ENCODE data around the gene RBM41. TPM values are rescaled to one million over a fixed set of nuclear protein-coding genes. Genes with fewer than 3 reads are reported as not detected.
"Not testable (repeated sequence)": the region's sequence is repeated elsewhere in the genome, so short reads cannot be mapped to it uniquely, and the experiment has no call there.

Gene RBM41
- total and polyA plus RNA-seq, 5 experiments from 2014 or later: 7.6 to 22.3 (median 16.3) TPM

DNA sequence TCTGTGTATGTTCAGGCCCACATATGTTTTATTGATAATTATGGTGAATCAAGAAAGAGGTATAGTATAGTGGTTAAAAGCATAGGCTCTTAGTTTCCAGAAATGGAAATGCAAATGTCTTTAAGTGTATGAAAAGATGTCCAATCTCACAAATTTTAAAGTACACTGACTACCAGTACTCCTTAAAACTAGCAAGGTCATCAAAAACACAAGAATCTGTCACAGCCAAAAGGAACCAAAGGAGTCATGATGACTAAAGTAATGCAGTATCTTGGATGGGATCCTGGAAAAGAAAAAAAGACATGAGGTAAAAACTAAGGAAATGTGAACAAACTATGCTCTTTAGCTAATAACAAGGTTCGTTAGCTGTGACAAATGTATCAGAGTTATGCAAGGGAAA lies 661 bp upstream of the RBM41 start:
- peaks cover 9 to 24% (median 16%) of the 10 kb centered on the region in 3 donors for H3K36me3 Mint-ChIP-seq
- ATAC-seq: no peak
- POLR2A ChIA-PET: interaction anchor here (1.4 kb wide), 1 partner anchor 36 kb away, joined by 4 read pairs; no protein-coding TSS in a partner anchor

DNA sequence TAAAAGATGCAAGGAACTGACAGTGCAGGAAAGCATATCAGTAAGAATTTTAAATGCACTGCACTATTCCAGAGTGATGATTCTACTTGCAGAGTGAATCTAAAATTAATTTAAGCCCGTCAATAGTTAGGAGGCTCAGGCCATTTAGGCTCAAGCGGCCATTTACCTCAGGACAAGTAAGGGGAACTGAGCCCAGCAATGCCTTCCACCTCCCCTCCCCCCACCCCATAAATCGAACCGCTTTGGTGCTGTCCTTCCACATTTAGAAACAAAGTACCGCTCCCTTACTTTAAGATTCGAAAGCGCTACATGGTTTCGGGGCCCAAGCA lies 665 bp downstream of the RBM41 start:
- no peak for ATAC-seq
- POLR2A ChIA-PET: interaction anchor here (1.4 kb wide), 2 partner anchors 38 to 657 kb away, joined by 4 read pairs; partner anchors contain the start of gene TSC22D3
- Mint-ChIP-seq H3K9me3 (peaks cover 0 to 2% (median 0%) of the 10 kb centered on the region in 9 donors), H3K27ac (peak overlapping the region in 6 of 10 donors; percentile 40 to 99 (median 77)), H3K36me3 (peaks cover 20 to 37% (median 23%) of the 10 kb centered on the region in 3 donors), H3K4me1 (peaks cover 23 to 42% (median 40%) of the 10 kb centered on the region in 4 donors), H3K4me3 (peak overlapping the region; percentile 97 to 100 (median 99)), H3K27me3 (no peaks in the 10 kb centered on the region)
- no peak for DNase-seq

More for the DNA sequence above, 661 bp upstream of the RBM41 start:
- Mint-ChIP-seq H3K27ac (peak overlapping the region; percentile 95 to 99 (median 98)), H3K4me3 (peak overlapping the region; percentile 97 to 100 (median 99)), H3K27me3 (no peaks in the 10 kb centered on the region), H3K9me3 (peaks cover 0 to 2% (median 0%) of the 10 kb centered on the region in 9 donors), H3K4me1 (peaks cover 16 to 31% (median 29%) of the 10 kb centered on the region in 4 donors)
- no peak for DNase-seq

DNA sequence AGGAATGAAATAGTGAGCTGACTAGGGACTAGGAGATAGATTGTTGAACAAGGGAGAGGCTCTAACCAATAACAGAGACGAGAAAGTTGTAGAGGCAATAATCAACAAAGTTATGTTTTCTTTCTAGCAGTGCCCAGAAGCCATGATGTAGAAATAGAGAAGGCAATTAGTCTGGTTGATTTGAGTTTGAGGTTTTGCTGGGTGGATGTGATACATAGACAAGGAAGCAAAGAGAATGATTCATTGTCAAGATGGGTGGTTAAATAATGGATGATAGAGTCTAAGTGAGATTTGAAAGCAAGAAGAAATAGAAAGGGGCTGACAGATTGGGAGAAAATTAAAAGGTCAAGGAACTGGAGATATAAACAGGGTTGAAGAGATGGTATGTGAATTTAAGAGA lies 11.2 kb downstream of the RBM41 start:
- H3K36me3 Mint-ChIP-seq: peaks cover 5 to 56% (median 20%) of the 10 kb centered on the region in 3 donors
- no peak for DNase-seq
- H3K9me3 Mint-ChIP-seq: peaks cover 0 to 1% (median 0%) of the 10 kb centered on the region in 9 donors
- peak overlapping the region in 5 of 10 donors; percentile 3 to 74 (median 43) for H3K27ac Mint-ChIP-seq
- no peaks in the 10 kb centered on the region for H3K27me3 Mint-ChIP-seq
- H3K4me3 Mint-ChIP-seq: no peak overlapping the region
- POLR2A ChIA-PET: no interaction called here
- ATAC-seq: no peak
- peaks cover 12 to 29% (median 24%) of the 10 kb centered on the region in 4 donors for H3K4me1 Mint-ChIP-seq

DNA sequence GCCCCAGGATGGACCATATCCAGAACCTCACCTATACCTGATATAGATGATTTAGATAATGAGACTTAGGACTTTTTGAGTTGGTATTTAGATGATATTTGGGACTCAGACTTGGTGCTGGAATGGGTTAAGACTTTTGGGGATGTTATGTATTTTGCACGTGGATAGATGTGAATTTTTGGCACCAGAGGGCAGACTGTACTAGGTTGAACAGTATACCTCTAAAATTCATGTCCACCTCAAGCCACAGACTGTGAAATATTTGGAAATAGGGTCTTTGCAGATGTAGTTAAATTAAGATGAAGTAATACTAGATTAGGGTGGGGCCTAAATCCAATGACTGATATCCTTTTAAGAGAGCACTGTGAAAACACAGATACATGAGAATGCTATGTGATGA lies 15.6 kb downstream of the RBM41 start:
- H3K4me1 Mint-ChIP-seq: peaks cover 8 to 24% (median 10%) of the 10 kb centered on the region in 4 donors
- no peak overlapping the region for H3K4me3 Mint-ChIP-seq
- no peak overlapping the region for H3K27ac Mint-ChIP-seq
- no peaks in the 10 kb centered on the region for H3K27me3 Mint-ChIP-seq
- ATAC-seq (no peak), DNase-seq (no peak)
- POLR2A ChIA-PET: no interaction called here
- no peaks in the 10 kb centered on the region for H3K9me3 Mint-ChIP-seq
- peaks cover 0 to 55% (median 14%) of the 10 kb centered on the region in 3 donors for H3K36me3 Mint-ChIP-seq

DNA sequence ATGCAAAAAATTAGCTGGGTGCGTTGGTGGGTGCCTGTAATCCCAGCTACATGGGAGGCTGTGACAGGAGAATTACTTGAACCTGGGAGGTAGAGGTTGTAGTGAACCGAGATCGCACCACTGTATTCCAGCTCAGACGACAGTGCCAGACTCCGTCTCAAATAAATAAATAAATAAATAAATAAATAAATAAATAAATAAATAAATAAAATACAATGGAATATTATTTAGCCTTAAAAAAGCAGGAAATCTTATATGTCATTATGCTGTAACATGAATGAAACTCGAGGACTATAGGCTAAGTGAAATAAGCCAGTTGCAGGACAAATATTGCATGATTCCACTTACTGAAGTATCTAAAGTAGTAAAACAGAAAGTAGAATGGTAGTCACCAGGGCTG lies 42.5 kb downstream of the RBM41 start:
- Mint-ChIP-seq H3K4me1 (peaks cover 0 to 9% (median 6%) of the 10 kb centered on the region in 4 donors), H3K36me3 (peaks cover 18 to 26% (median 19%) of the 10 kb centered on the region in 3 donors), H3K27ac (no peak overlapping the region), H3K27me3 (no peaks in the 10 kb centered on the region), H3K9me3 (peaks cover 0 to 45% (median 10%) of the 10 kb centered on the region in 9 donors), H3K4me3 (no peak overlapping the region)
- POLR2A ChIA-PET: no interaction called here
- no peak for DNase-seq
- no peak for ATAC-seq

DNA sequence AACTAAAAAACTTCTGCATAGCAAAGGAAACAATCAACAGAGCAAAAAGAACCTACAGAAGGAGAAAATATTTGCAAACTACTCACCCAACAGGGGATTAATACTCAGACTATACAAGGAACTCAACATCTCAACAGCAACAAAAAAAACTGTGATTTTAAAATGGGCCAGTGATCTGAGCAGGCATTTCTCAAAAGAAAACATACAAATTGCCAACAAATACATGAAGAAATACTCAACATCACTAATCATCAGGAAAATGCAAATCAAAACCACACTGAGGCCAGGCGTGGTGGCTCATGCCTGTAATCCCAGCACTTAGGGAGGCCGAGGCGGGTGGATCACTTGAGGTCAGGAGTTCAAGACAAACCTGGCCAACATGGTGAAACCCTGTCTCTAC lies 60.9 kb downstream of the RBM41 start:
- H3K27ac Mint-ChIP-seq, ATAC-seq, H3K4me1 Mint-ChIP-seq, H3K4me3 Mint-ChIP-seq, DNase-seq, POLR2A ChIA-PET, H3K27me3 Mint-ChIP-seq: not testable (repeated sequence)
- H3K36me3 Mint-ChIP-seq: peaks cover 0 to 13% (median 4%) of the 10 kb centered on the region in 3 donors
- peaks cover 0 to 43% (median 4%) of the 10 kb centered on the region in 9 donors for H3K9me3 Mint-ChIP-seq

DNA sequence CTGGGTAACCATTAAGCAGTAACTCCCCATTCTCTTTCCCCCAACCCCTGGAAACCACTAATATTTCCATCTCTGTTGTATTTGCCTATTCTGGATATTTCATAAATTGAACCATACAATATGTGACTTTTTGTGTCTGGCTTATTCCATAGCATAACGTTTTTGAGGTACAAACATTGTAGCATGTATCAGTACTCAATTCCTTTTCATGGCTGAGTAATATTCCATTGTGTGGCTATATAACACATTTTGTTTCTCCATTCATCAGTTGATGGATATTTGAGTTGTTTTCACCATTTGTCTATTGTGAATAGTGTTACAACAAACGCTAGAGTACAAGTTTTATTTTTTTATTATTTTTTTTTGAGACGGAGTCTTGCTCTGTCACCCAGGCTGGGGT lies 63.6 kb downstream of the RBM41 start:
- ATAC-seq (no peak), DNase-seq (no peak)
- Mint-ChIP-seq H3K27me3 (peaks cover 0 to under 1% (median 0%) of the 10 kb centered on the region in 5 donors), H3K27ac (no peak overlapping the region), H3K4me1 (no peaks in the 10 kb centered on the region), H3K36me3 (peaks cover 0 to 5% (median 0%) of the 10 kb centered on the region in 3 donors), H3K9me3 (peaks cover 0 to 43% (median 4%) of the 10 kb centered on the region in 9 donors), H3K4me3 (no peak overlapping the region)
- POLR2A ChIA-PET: no interaction called here

DNA sequence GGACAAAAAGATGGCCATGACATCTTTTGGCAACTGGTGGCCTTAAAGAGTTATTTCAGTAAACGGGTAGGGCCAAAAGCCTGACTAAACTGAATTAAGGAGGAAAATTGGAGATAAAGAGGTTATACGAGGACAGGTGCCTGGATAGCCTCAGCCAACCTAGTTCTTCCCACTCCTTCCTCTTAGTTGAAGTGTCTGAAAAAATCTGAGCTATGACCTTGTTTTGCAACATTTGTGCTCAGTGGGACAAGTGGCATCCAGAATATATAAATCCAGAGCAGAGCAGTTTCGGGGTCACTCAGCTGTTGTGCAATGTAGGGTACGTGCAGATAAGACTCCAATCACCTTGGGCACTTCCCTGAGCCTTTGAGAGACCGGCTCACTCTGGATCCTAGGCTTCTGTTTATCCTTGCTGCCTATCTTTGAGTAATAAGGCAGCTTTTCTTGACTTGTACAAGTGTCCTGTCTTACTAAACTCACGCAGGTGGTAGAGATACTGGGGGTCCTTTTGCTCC lies 68.4 kb downstream of the RBM41 start:
- Mint-ChIP-seq H3K9me3 (peaks cover 0 to 24% (median 0%) of the 10 kb centered on the region in 9 donors), H3K36me3 (no peaks in the 10 kb centered on the region), H3K27me3 (peaks cover 2 to 10% (median 3%) of the 10 kb centered on the region in 5 donors), H3K4me1 (no peaks in the 10 kb centered on the region), H3K27ac (no peak overlapping the region), H3K4me3 (no peak overlapping the region)
- DNase-seq: no peak
- ATAC-seq: no peak
- POLR2A ChIA-PET: no interaction called here

DNA sequence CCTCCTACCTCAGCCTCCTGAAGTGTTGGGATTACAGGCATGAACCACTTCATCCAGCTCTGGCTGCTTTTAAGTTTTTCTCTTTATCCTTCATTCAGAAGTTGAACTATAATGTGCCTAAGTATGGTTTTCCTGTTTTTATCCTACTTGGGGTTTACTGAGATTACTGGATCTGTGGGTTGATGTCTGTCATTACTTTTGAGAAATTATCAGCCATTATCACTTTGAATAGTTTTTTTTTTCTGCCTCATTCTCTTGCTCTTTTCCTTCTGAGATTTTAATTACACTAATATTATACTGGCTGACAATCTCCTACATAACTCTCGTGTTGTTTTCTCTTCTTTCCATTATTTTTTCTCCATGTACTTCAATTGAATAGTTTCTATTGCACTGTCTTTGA lies 71.0 kb downstream of the RBM41 start:
- peaks cover 0 to 7% (median 0%) of the 10 kb centered on the region in 9 donors for H3K9me3 Mint-ChIP-seq
- H3K4me1 Mint-ChIP-seq: no peaks in the 10 kb centered on the region
- POLR2A ChIA-PET: no interaction called here
- H3K27ac Mint-ChIP-seq: no peak overlapping the region
- peaks cover 3 to 10% (median 4%) of the 10 kb centered on the region in 5 donors for H3K27me3 Mint-ChIP-seq
- ATAC-seq (no peak), DNase-seq (no peak)
- H3K4me3 Mint-ChIP-seq: no peak overlapping the region
- no peaks in the 10 kb centered on the region for H3K36me3 Mint-ChIP-seq

DNA sequence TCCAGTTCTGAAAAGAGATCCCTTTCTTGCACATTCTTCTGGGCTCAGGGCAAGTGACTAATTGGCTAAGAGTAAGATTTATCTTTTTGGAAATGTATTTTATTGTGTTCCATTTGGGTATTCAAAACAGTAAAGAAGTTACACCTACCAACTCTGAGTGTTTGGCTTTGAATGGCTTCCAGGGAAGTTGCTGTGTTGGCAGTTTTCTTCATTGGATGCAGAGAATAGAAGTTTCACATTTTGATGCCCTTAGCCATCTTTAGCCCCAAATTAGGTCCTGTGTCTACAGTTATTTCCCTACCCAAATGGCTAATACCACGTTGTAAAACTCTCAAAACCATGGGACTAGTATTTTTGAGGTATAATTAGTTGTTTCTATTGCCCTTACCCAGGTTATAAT lies 88.9 kb downstream of the RBM41 start:
- no peak overlapping the region for H3K27ac Mint-ChIP-seq
- H3K36me3 Mint-ChIP-seq: peaks cover 0 to 1% (median 0%) of the 10 kb centered on the region in 3 donors
- H3K27me3 Mint-ChIP-seq: peaks cover 2 to 9% (median 4%) of the 10 kb centered on the region in 5 donors
- no peak overlapping the region for H3K4me3 Mint-ChIP-seq
- no peaks in the 10 kb centered on the region for H3K4me1 Mint-ChIP-seq
- ATAC-seq (no peak), DNase-seq (no peak)
- POLR2A ChIA-PET: no interaction called here
- peaks cover 0 to under 1% (median 0%) of the 10 kb centered on the region in 9 donors for H3K9me3 Mint-ChIP-seq

DNA sequence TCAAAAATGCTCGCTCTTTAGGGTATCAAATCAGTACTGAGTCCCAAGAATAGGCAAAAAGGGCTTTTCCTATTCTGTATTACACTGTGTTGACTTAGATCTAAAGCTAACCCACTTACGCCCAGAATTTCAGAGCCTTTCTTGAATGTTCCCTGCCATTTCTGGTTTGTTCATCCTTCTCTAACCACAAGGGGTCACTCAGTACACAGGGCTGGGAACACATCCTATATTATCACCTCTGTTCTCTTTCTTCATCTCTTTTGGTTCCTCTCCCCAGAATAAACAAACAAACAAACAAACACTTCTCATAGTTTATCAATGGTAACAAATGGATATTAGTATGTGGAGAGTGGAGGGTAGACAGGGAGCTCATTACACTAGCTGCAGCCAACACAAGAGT lies 93.1 kb downstream of the RBM41 start:
- ATAC-seq (no peak), DNase-seq (peak in 3 of 10 donors; percentile 1 to 4 (median 4))
- Mint-ChIP-seq H3K36me3 (no peaks in the 10 kb centered on the region), H3K9me3 (no peaks in the 10 kb centered on the region), H3K4me3 (no peak overlapping the region), H3K27me3 (peaks cover 0 to 5% (median 2%) of the 10 kb centered on the region in 5 donors), H3K27ac (no peak overlapping the region), H3K4me1 (no peaks in the 10 kb centered on the region)
- POLR2A ChIA-PET: no interaction called here

DNA sequence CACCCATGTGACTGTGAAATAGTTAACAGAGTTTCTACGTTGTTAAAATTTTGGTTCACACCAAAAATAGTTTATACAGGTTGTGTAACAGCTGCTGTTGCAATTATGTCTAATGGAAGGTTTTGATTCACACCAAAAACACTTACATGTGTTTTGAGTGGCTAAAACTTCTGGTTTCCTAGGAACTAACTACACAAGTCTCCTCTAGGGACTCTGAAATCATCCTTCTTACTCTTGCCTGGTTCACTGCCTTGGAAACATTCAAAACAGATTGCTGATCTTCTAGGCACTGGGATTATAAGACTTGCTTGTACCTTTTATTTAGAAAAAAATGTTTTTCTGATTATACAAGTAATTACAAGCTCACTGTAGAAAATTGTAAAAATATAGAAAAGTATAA lies 103.7 kb downstream of the RBM41 start:
- no peaks in the 10 kb centered on the region for H3K36me3 Mint-ChIP-seq
- no peaks in the 10 kb centered on the region for H3K27me3 Mint-ChIP-seq
- no peak overlapping the region for H3K27ac Mint-ChIP-seq
- no peak for ATAC-seq
- DNase-seq: no peak
- POLR2A ChIA-PET: no interaction called here
- no peaks in the 10 kb centered on the region for H3K9me3 Mint-ChIP-seq
- H3K4me3 Mint-ChIP-seq: no peak overlapping the region
- no peaks in the 10 kb centered on the region for H3K4me1 Mint-ChIP-seq
